ENCODE data around the gene CMYA5.

DNA sequence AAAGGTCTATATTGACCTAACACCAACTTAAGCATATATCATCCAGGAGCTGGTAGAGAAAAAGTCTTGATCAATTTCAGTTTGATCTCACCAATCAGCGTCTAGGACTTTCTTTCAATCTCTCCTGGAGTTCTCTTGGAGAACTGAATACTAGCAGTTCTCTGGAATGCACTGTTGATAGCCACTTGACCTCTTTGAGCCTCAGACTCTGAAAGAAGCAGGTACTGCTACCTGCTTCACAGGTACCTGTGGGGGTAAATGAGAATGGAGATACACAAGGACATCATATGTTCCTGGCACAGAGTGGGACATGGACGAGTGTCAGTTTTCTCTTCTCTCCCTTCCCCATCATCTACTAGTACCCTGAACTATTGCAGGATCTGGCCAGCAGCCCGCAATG is 16.0 kb downstream of the CMYA5 start:
- TF ChIP-seq, protein P1, sequence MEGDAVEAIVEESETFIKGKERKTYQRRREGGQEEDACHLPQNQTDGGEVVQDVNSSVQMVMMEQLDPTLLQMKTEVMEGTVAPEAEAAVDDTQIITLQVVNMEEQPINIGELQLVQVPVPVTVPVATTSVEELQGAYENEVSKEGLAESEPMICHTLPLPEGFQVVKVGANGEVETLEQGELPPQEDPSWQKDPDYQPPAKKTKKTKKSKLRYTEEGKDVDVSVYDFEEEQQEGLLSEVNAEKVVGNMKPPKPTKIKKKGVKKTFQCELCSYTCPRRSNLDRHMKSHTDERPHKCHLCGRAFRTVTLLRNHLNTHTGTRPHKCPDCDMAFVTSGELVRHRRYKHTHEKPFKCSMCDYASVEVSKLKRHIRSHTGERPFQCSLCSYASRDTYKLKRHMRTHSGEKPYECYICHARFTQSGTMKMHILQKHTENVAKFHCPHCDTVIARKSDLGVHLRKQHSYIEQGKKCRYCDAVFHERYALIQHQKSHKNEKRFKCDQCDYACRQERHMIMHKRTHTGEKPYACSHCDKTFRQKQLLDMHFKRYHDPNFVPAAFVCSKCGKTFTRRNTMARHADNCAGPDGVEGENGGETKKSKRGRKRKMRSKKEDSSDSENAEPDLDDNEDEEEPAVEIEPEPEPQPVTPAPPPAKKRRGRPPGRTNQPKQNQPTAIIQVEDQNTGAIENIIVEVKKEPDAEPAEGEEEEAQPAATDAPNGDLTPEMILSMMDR (IDR thresholded peaks at IDR 0.05; ENCODE audit: low read length), result no peak
- TF ChIP-seq EZH2 (IDR thresholded peaks at IDR 0.05; ENCODE audit: borderline replicate concordance, low read length), result no peak

All from OCI-LY1 (cell line).